ENCODE results near the gene IGF2BP1. TPM values are rescaled to one million over a fixed set of nuclear protein-coding genes. Genes with fewer than 3 reads are reported as not detected.

The IGF2BP1 gene
- total RNA-seq, 1 experiment from 2014 or later, result 434 TPM

DNA sequence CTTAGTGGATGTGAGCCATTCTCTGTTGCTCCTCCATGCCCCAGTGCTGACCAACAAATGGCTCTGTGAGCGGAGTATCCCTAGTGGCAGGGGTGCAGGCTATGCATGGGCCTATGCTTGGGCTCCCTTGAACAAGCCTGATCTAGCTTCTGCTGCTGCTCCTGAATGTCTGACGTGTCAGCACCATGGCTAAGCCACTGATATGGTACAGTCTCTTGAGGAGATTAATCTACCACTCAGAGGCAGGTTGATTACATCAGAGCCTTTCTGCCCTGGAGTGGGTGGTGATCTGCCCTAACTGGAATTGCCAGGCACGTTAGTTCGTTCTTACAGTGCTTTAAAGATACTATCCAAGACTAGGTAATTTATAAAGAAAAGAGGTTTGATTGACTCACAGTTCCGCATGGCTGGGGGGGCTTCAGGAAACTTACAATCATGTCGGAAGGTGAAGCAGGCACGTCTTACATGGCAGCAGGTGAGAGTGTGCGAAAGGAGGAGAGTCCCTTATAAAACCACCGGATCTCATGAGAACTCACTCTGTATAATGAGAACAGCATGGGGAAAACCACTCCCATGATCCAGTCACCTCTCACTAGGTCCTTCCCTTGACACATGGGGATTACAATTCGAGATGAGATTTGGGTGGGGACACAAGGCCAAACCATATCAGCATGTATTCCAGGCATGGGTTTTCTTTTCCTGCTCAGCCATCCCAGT, 93.9 kb downstream of the IGF2BP1 start:
- no peak overlapping the region for H4K5ac ChIP-seq (ENCODE audit: insufficient read length, low read depth, low read length)
- H3K18ac ChIP-seq (ENCODE audit: insufficient read length, low read depth, low read length), result no peak overlapping the region
- H3K79me1 ChIP-seq (ENCODE audit: insufficient read depth, low read depth, low read length, poor library complexity, severe bottlenecking), result no peaks in the 10 kb centered on the region
- no peak overlapping the region for H2BK12ac ChIP-seq (ENCODE audit: insufficient read length, low read depth, low read length)
- H3K23ac ChIP-seq (ENCODE audit: insufficient read length, low read depth, low read length), result no peak overlapping the region
- H3T11ph ChIP-seq (ENCODE audit: low read length), result no peak overlapping the region
- no peak overlapping the region; a peak in 1 of 7 replicates for H3K27ac Mint-ChIP-seq
- no peak overlapping the region for H2BK5ac ChIP-seq (ENCODE audit: insufficient read length, low read length)
- no peaks in the 10 kb centered on the region for H3K9me3 ChIP-seq (ENCODE audit: control insufficient read depth, low read depth, low read length)
- H3K14ac ChIP-seq (ENCODE audit: insufficient read depth, low read length), result no peak overlapping the region
- H3K27me3 ChIP-seq (ENCODE audit: insufficient read depth, low read length), result no peaks in the 10 kb centered on the region
- no peak overlapping the region for H3K27ac ChIP-seq (ENCODE audit: insufficient read length, low read depth, low read length)
- no peak for DNase-seq
- no peak overlapping the region for H3K4me2 ChIP-seq (ENCODE audit: insufficient read depth, insufficient read length, low read length)
- no peak overlapping the region for H4K8ac ChIP-seq (replicated peaks; ENCODE audit: insufficient read length, low read depth, low read length)
- H3K4me1 Mint-ChIP-seq, result peaks cover 26 to 30% of the 10 kb centered on the region in 2 experiments
- H3K4me1 ChIP-seq (ENCODE audit: insufficient read depth, low read length), result no peaks in the 10 kb centered on the region
- H3K27me3 Mint-ChIP-seq (ENCODE audit: low read depth), result peaks cover 8% of the 10 kb centered on the region
- H2BK20ac ChIP-seq (ENCODE audit: low read depth, low read length, poor library complexity, severe bottlenecking), result no peak overlapping the region
- no peaks in the 10 kb centered on the region; a peak in 1 of 7 replicates for H3K36me3 Mint-ChIP-seq (ENCODE audit: insufficient read depth in 1 of 3, low read depth in 3 of 3)
- no peak overlapping the region for H2BK15ac ChIP-seq (ENCODE audit: low read depth, low read length)
- H3K79me2 ChIP-seq (ENCODE audit: insufficient read depth, low read length), result no peaks in the 10 kb centered on the region
- no peak overlapping the region for H2AFZ ChIP-seq (ENCODE audit: low read length)
- no peak overlapping the region for H3K4me3 Mint-ChIP-seq
- no peak overlapping the region for H2BK120ac ChIP-seq (ENCODE audit: low read depth, low read length, poor library complexity, severe bottlenecking)
- no peak overlapping the region for H3K56ac ChIP-seq (ENCODE audit: insufficient read length, low read depth, low read length)
- no peak overlapping the region for H3K9ac ChIP-seq (ENCODE audit: extremely low read depth, insufficient read length, low read length)
- no peaks in the 10 kb centered on the region for H4K20me1 ChIP-seq (ENCODE audit: control insufficient read depth, insufficient read depth, insufficient read length)
- H4K91ac ChIP-seq (ENCODE audit: insufficient read length, low read depth, low read length), result no peak overlapping the region
- no peaks in the 10 kb centered on the region; a peak in 2 of 5 replicates for H3K9me3 Mint-ChIP-seq
- TF ChIP-seq, protein P1, sequence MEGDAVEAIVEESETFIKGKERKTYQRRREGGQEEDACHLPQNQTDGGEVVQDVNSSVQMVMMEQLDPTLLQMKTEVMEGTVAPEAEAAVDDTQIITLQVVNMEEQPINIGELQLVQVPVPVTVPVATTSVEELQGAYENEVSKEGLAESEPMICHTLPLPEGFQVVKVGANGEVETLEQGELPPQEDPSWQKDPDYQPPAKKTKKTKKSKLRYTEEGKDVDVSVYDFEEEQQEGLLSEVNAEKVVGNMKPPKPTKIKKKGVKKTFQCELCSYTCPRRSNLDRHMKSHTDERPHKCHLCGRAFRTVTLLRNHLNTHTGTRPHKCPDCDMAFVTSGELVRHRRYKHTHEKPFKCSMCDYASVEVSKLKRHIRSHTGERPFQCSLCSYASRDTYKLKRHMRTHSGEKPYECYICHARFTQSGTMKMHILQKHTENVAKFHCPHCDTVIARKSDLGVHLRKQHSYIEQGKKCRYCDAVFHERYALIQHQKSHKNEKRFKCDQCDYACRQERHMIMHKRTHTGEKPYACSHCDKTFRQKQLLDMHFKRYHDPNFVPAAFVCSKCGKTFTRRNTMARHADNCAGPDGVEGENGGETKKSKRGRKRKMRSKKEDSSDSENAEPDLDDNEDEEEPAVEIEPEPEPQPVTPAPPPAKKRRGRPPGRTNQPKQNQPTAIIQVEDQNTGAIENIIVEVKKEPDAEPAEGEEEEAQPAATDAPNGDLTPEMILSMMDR (conservative IDR thresholded peaks at IDR 0.05), result no peak
- WGBS (ENCODE audit: extremely low coverage, insufficient read length, low lambda C conversion rate), result no CpG with 5 or more reads among the region's 10 CpGs
- no peak overlapping the region for H3K4ac ChIP-seq (ENCODE audit: low read depth, low read length)
- no peak overlapping the region for H2AK5ac ChIP-seq (ENCODE audit: insufficient read length, low read length)
- H3K23me2 ChIP-seq (ENCODE audit: insufficient read length, low read depth, low read length, poor library complexity, severe bottlenecking), result no peaks in the 10 kb centered on the region

Data from H9 (cell line).